GM12865 (cell line): ENCODE data around the gene EN1.

Experiments
- DNase-seq: peaks from one replicate; pipeline ENCODE4 v3.0.0; 2010; ENCODE audit warnings: low read depth
- H3K4me3 ChIP-seq: 2 replicates; pipeline ENCODE4 v1.5.1; 2011; ENCODE audit warnings: mild to moderate bottlenecking, low read depth, low read length, control low read depth
- TF ChIP-seq, protein P1 (sequence below): IDR thresholded peaks from 2 replicates; pipeline ENCODE4 v1.5.1; 2011; ENCODE audit warnings: low read length, control low read depth, low read depth, inconsistent platforms; ENCODE audit not compliant: insufficient read depth; ENCODE audit errors: missing control alignments

Gene EN1

GRCh38 chr2:118842661-118843482, 4.6 kb downstream of the EN1 start:
- DNase-seq: no peak
- TF ChIP-seq, protein P1, sequence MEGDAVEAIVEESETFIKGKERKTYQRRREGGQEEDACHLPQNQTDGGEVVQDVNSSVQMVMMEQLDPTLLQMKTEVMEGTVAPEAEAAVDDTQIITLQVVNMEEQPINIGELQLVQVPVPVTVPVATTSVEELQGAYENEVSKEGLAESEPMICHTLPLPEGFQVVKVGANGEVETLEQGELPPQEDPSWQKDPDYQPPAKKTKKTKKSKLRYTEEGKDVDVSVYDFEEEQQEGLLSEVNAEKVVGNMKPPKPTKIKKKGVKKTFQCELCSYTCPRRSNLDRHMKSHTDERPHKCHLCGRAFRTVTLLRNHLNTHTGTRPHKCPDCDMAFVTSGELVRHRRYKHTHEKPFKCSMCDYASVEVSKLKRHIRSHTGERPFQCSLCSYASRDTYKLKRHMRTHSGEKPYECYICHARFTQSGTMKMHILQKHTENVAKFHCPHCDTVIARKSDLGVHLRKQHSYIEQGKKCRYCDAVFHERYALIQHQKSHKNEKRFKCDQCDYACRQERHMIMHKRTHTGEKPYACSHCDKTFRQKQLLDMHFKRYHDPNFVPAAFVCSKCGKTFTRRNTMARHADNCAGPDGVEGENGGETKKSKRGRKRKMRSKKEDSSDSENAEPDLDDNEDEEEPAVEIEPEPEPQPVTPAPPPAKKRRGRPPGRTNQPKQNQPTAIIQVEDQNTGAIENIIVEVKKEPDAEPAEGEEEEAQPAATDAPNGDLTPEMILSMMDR: no peak
- H3K4me3 ChIP-seq: no peak overlapping the region

- TF ChIP-seq, protein P1: no peak
- DNase-seq: no peak
- H3K4me3 ChIP-seq: no peak overlapping the region
These were observed 5.5 kb downstream of the EN1 start for GRCh38 chr2:118841828-118842461.

DNA sequence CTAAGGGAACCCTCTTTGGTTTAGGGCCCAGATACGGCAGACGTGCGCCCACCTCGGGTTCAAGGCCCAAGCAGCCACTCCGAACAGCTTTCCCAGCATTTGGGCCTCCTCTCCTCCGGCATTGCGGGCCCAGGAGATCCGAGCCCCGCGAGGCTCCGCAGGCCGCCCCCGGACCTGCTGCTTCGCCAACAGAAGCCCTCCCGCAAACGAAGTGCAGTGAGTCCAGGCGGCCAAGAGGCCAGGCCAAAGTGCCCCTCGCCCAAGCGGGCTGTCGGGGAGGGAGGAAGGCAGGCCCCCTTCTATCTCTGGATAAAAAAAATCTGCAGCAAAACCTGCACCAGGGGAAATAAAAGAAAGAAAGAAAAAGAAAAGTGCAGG, 6.0 kb downstream of the EN1 start:
- H3K4me3 ChIP-seq: no peak overlapping the region
- TF ChIP-seq, protein P1: no peak
- no peak for DNase-seq

DNA sequence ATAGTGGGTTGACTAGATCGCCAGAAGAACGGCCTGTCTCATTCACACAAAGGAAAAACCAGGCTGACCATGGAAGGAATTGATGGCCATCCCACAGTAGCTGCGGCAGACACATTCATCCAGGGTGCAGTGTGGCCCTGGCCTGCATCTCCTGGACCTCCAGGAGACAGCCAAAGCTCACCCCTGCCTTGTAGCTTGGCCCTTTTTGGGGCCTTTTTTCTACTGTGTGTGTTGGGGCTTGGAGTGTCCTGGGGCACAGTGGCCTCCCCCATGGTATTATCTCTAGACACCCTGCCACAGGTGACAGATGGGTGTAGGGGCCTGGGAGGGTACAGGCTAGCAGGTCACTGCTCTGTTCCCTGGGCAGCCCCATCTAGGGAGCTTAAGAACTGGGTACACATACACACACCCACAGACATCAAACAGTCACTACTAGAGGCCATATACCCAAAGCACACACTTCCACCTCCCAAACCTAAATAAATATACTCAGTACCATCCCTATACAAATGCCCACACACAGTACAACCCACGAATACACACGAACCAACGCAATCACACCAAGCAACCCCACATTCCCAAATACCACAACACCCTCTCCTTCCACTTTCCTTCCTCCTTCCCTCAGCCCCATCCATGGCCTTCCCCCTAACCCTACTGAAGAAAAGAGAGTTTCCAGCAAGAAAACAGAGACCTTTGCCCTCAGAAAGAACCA, 8.6 kb downstream of the EN1 start:
- DNase-seq: no peak
- TF ChIP-seq, protein P1: no peak
- no peak overlapping the region for H3K4me3 ChIP-seq

GRCh38 chr2:118837621-118838020, 9.8 kb downstream of the EN1 start:
- H3K4me3 ChIP-seq: no peak overlapping the region
- TF ChIP-seq, protein P1: no peak
- DNase-seq: no peak

DNA sequence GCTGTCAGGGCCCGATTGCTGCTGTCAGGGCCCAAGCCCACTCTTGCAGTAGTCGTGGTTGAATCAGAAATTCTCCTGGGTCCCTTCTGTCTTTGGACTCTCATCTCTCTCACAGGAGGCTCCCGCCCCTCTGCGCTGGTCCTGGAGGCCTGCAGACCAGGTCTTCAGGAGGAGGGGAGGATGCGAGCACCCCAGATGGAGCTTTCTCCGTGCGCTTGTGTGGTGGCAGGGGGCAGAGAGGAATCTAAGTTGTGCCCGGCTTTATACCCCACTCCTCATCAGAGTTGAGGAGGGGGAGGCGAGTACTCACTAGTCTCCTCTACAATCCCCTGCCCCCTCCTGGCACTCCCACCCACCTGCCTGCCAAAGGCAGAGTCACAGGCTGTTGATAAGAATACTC, 10.4 kb downstream of the EN1 start:
- TF ChIP-seq, protein P1: no peak
- no peak overlapping the region for H3K4me3 ChIP-seq
- no peak for DNase-seq
